ENCODE results near the gene MYO6.

GRCh38 chr6:75723382-75723781 is 25.7 kb upstream of the MYO6 start:
- TF ChIP-seq CTCF (conservative IDR thresholded peaks at IDR 0.05; ENCODE audit: low read depth, low read length), result no peak
- no peak for TF ChIP-seq RFX5 (IDR thresholded peaks at IDR 0.05; ENCODE audit: low read depth, low read length)
- TF ChIP-seq RCOR1 (IDR thresholded peaks at IDR 0.05; ENCODE audit: insufficient replicate concordance, low read length), result no peak
- no peak for TF ChIP-seq RAD21 (IDR thresholded peaks at IDR 0.05; ENCODE audit: low read length)
- TF ChIP-seq MAFK (IDR thresholded peaks at IDR 0.05; ENCODE audit: low read depth, low read length), result no peak
- TF ChIP-seq USF2 (IDR thresholded peaks at IDR 0.05; ENCODE audit: low read depth, low read length), result no peak
- TF ChIP-seq ELK1 (IDR thresholded peaks at IDR 0.05; ENCODE audit: borderline replicate concordance, low read depth, low read length), result no peak

Data from IMR-90 (cell line).